ENCODE data around the gene MAP2K5.

Gene MAP2K5

GRCh38 chr15:67803299-67803698 lies 260.8 kb downstream of the MAP2K5 start:
- no peak for TF ChIP-seq CTCF (IDR thresholded peaks at IDR 0.05; ENCODE audit: insufficient read depth, missing control alignments)
- DNase-seq (ENCODE audit: insufficient read length, low spot score) (no peak), FAIRE-seq (no peak)

DNA sequence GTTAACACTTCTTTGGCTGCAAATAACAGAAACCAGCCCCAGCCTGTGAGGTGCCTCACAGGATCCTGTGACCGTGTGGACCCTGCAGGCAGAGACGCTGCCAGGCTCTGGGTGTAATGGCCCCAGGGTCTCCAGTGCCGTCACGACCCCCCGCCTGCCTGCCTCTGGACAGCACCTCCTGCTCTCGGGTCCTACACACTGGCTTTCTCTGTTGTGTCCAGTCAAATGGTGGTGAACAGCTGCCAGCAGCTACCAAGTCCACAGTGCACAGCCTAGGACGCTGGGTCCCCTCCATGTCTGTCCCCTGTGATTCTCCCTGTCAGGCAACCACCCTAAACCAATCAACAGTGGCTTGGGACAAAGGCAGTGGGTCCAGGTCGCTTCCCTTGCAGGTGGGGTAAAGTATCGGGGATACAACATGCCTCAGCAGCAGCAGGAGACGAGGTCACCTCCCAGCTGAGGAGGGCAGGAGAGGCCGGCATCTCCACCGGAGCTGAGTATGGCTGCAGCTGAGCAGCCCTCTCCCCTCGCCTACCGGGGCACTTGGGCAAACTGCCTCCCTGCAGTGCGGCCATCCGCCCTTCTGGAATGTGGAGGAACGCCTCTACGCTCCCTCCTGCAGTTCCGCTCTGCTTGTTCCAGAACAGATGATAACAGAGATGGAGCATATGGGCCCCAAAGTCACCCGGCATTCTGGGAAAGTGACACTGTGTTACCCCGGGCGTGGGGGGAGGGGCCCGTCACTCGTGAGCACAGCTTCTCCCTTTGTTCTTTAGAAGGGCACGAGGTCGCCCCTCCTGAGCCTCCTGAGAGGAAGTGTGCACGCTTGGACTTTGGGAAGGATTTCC lies 261.7 kb downstream of the MAP2K5 start:
- no peak for TF ChIP-seq CTCF (IDR thresholded peaks at IDR 0.05; ENCODE audit: insufficient read depth, missing control alignments)
- DNase-seq (ENCODE audit: insufficient read length, low spot score) (no peak), FAIRE-seq (no peak)

DNA sequence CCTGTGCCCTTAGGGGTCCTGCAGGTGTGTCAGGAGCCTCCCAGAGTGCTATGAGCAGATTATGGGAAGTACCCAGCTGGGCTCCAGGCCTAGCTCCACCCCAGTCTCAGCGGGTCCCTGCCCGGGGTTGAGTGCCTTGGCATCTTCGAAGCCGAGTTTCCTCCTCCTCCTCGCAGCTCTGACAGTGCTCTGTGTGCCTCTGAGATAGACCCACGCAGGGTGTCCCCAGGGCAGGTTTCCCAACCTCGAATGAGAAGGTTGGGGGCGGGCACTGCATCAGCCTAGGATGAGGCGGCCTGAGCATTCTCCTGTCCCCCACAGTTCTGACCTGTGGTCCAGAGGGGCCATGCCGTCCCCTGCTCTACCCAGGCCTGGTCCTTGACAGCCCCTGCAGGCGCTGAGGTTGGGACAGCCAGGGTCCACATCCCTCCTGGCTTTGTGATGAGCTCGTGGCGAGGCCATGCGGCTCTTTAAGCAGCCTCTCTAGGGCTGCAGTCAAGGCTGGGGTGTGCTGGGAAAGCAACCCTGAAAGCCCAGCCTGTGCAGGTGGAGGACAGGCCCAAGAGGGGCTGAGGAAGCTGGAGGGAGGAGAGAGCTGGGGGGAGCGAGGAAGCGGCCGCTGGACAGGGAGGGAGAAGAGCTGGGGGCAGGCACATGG lies 262.6 kb downstream of the MAP2K5 start:
- DNase-seq (ENCODE audit: insufficient read length, low spot score) (no peak), FAIRE-seq (no peak)
- no peak for TF ChIP-seq CTCF (IDR thresholded peaks at IDR 0.05; ENCODE audit: insufficient read depth, missing control alignments)

DNA sequence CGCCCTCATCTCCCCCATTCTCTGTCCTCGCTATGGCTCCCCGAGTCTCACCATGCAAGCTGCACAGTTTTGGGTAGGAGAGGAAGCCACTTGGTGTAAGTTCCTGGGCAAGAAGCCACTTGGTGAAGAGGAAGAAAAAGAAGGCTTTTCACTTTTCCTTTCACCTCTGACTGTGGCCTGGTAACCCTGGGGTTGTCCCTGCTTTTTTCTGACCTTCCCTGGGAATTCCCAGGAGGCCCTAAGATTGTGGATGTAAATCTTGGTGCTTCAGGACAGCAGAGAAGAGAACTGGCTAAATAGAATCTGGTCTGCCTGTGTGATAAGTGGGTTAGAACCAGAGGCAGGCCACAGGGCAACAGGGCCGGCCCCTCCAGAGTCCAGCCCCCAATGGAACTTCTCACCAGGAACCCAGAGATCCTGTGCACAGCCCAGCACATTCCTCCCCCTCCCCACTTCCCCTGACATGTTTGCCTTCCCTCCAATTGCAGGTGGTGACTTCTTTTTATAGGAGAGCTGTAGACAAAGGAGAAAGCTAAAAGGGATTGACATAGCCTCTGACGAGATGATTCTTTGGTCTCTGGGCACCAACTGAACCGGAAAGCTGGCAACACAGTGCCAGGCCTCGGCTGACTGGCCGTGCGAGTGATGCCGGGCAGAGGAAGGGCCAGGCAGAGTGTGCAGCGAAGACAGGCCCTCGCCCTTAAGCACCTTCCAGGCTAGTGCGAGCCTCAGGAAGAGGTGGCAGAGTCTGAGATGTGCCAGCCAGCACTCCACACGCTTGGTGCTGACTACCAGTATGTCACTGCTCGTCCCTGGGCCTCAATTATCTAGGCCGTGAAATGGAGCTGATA lies 263.4 kb downstream of the MAP2K5 start:
- FAIRE-seq (no peak), DNase-seq (ENCODE audit: insufficient read length, low spot score) (no peak)
- no peak for TF ChIP-seq CTCF (IDR thresholded peaks at IDR 0.05; ENCODE audit: insufficient read depth, missing control alignments)

GRCh38 chr15:67806536-67806935 lies 264.0 kb downstream of the MAP2K5 start:
- FAIRE-seq (no peak), DNase-seq (ENCODE audit: insufficient read length, low spot score) (no peak)
- TF ChIP-seq CTCF (IDR thresholded peaks at IDR 0.05; ENCODE audit: insufficient read depth, missing control alignments), result no peak

DNA sequence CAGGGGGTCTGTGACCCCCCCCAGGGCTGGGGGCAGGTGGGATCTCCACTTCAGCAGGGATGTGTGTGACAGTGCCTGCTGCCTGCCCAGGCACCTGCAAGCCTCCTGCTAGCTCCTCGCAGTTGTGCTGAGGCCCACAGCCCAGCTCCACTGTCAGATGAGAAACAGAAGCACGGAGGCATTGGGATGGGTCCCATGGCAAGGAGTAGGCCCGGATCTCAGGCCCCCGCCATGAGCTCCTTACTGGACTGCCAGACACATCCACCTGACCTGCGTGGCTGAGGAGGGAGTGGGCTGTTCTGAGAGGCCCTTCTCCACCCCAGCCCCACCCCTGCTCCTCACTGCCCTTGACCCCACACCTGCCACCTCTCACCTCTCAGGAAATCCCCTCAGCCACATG lies 264.6 kb downstream of the MAP2K5 start:
- DNase-seq (ENCODE audit: insufficient read length, low spot score) (no peak), FAIRE-seq (no peak)
- no peak for TF ChIP-seq CTCF (IDR thresholded peaks at IDR 0.05; ENCODE audit: insufficient read depth, missing control alignments)
